HL-60/S4 treated with phorbol 12-myristate 13-acetate at 8.2 ng/mL for 4 days and 3 days (cell line): Measurements from ENCODE around the gene TAF1B.

Source experiments
- in situ Hi-C: fragments of 300-500 bp; cut with MboI; formaldehyde crosslinking; loops from 2 replicates; pipeline ENCODE4 v1.15.0; 2022; ENCODE audit warnings: low sequenced_read_pairs

The TAF1B gene

GRCh38 chr2:9873337-9873736 is 30.1 kb downstream of the TAF1B start:
- in situ Hi-C loops: no loop called here

GRCh38 chr2:9877026-9877425 is 33.8 kb downstream of the TAF1B start:
- in situ Hi-C loops: no loop called here

- in situ Hi-C loops: no loop called here
These were observed 34.5 kb downstream of the TAF1B start for GRCh38 chr2:9877726-9878125.

GRCh38 chr2:9879455-9880194 is 36.4 kb downstream of the TAF1B start:
- in situ Hi-C loops: no loop called here

- in situ Hi-C loops: no loop called here
These were observed 40.6 kb downstream of the TAF1B start for GRCh38 chr2:9883897-9884296.

- in situ Hi-C loops: no loop called here
These were observed 41.2 kb downstream of the TAF1B start for GRCh38 chr2:9884436-9884835.

- in situ Hi-C loops: no loop called here
These were observed 41.9 kb downstream of the TAF1B start for GRCh38 chr2:9885036-9885684.

GRCh38 chr2:9887513-9887912 is 44.2 kb downstream of the TAF1B start:
- in situ Hi-C loops: no loop called here

- in situ Hi-C loops: no loop called here
These were observed 46.6 kb downstream of the TAF1B start for GRCh38 chr2:9889812-9890261.

- in situ Hi-C loops: no loop called here
These were observed 49.0 kb downstream of the TAF1B start for GRCh38 chr2:9892236-9892635.

- in situ Hi-C loops: no loop called here
These were observed 52.7 kb downstream of the TAF1B start for GRCh38 chr2:9895669-9896590.

- in situ Hi-C loops: no loop called here
These were observed 54.1 kb downstream of the TAF1B start for GRCh38 chr2:9897331-9897737.

GRCh38 chr2:9897846-9898245 is 54.6 kb downstream of the TAF1B start:
- in situ Hi-C loops: no loop called here

- in situ Hi-C loops: no loop called here
These were observed 62.1 kb downstream of the TAF1B start for GRCh38 chr2:9905413-9905812.

GRCh38 chr2:9907402-9907801 is 64.1 kb downstream of the TAF1B start:
- in situ Hi-C loops: no loop called here

- in situ Hi-C loops: no loop called here
These were observed 65.4 kb downstream of the TAF1B start for GRCh38 chr2:9908639-9909038.

- in situ Hi-C loops: no loop called here
These were observed 65.8 kb downstream of the TAF1B start for GRCh38 chr2:9909106-9909505.

- in situ Hi-C loops: no loop called here
These were observed 67.4 kb downstream of the TAF1B start for GRCh38 chr2:9910699-9911098.

- in situ Hi-C loops: no loop called here
These were observed 69.2 kb downstream of the TAF1B start for GRCh38 chr2:9912468-9912867.

- in situ Hi-C loops: no loop called here
These were observed 71.3 kb downstream of the TAF1B start for GRCh38 chr2:9914384-9915065.

GRCh38 chr2:9918275-9918674 is 75.0 kb downstream of the TAF1B start:
- in situ Hi-C loops: no loop called here
